GM18520 (cell line): ENCODE results near the gene C8B.

ENCODE experiments used
- ATAC-seq: cut with Tn5 transposase; IDR thresholded peaks from one replicate; pipeline ENCODE4 v1.9.1; 2021; ENCODE audit not compliant: unreplicated experiment

Gene C8B

GRCh38 chr1:56934430-56935060 is 31.3 kb downstream of the C8B start:
- no peak for ATAC-seq

DNA sequence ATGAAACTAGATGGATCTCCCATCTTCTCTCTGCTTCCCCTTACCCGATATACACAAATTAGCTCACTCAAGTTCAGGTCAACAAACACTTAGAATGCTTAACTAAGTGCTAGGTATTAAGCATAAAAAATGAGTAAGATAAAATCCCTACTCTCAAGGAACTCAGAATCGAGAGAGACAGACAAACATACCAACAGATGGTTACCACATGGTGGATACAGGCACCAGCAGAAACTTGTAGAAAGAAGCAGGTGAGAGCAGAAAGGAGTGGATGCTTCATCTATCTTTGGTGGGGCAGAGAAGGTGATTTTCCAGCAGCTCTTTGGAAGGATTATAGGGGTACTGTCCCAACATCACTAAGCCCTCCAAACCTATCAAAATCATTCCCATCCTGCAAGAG is 32.2 kb downstream of the C8B start:
- no peak for ATAC-seq

GRCh38 chr1:56933161-56933560 is 32.7 kb downstream of the C8B start:
- no peak for ATAC-seq

GRCh38 chr1:56931686-56932085 is 34.1 kb downstream of the C8B start:
- no peak for ATAC-seq

- no peak for ATAC-seq
Measured at GRCh38 chr1:56931211-56931610, 34.6 kb downstream of the C8B start.

- no peak for ATAC-seq
Measured at GRCh38 chr1:56929492-56929891, 36.3 kb downstream of the C8B start.

DNA sequence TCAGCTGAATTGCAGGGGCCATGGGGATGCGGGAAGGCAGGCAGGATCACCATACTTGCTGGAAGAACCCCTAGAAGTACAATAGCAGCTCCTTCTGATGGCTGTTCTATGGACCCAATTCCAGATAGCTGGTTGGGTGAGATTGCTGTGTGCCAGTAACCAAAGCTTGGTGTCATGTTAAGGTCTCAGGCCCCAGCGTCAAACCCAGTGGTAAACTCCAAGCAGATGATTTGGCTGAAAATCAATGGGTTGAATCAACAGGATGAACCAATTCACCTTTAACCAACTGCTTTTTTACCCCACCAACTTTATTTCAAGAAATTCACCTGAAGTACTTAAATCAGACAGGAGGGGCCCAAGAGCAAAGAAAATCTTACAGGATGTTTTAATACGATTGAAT is 37.8 kb downstream of the C8B start:
- ATAC-seq = no peak

DNA sequence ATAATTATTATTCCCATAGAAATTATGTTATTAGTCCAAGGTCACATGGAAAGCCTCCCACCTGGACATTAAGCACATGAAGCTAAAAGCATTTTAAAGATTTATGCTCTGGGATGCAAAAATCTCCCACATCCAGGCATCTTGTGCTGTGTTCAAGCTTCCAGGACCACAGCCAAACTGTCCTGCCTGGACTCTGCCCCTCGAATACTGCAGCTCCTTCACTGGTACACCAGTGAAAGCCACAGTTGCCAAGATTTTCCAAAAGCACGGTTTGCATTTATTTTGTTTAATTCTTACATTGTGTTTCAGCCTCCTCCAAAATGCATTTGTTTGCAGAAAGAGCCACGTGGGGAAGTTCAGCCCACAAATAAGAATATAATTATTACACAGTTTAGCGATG is 38.6 kb downstream of the C8B start:
- ATAC-seq = no peak

DNA sequence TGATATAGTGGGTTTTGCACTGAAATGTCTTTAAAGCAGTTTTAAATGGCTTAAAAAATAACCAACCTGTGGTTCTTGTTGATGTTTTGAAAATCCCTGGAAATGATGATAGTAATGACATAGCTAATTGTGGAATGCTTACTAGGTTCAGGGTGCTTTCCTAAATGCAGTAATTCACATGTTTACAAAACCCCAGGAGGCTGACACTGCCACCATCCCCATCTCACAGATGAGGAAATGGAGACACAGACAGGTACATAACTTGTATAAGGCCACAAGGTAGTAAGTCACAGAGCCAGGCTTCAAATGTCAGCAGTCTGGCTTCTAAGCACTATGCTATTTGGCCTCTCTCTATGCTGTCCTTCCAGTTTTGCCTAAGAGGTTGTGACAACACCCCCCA is 40.6 kb downstream of the C8B start:
- no peak for ATAC-seq

DNA sequence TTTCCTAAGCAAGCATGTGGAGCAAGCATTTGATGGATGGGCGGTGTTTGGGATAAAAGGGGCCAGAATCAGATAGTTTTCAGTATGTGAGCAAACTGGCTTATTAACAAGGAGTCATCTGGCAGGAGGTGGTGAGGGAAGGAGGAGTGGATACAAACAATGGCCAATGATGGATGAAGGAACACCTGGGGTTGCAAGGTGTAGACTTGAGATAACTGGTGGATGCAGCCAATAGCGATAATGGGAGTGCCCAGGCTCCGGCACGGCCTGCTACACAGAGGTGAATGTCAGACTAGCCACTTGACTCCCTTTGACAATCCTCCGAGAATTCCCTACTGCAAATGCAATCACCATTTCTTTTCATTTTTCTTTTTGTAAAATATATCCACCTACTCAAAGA is 41.7 kb downstream of the C8B start:
- no peak for ATAC-seq

- ATAC-seq = no peak
Measured at GRCh38 chr1:56923201-56923600, 42.6 kb downstream of the C8B start.

DNA sequence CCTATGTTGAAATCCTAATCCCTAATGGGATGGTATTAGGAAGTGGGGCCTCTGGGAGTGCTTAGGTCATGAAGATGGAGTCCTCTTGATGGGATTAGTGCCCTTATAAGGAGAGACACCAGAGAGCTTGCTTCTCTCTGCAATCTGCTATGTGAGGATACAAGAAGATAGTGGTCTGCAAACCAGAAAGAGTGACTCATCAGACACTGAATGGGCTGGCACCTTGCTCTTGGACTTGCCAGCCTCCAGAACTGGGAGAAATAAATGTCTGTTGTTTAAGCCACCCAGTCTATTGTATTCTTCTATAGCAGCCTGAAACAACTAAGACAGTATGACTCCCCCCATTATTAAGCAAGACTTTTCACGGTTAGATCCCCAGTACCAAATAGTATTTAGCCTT is 43.3 kb downstream of the C8B start:
- no peak for ATAC-seq

- no peak for ATAC-seq
Measured at GRCh38 chr1:56922070-56922469, 43.7 kb downstream of the C8B start.

GRCh38 chr1:56921479-56921878 is 44.3 kb downstream of the C8B start:
- ATAC-seq = no peak

- ATAC-seq = no peak
Measured at GRCh38 chr1:56920591-56921001, 45.2 kb downstream of the C8B start.

GRCh38 chr1:56917356-56917755 is 48.5 kb downstream of the C8B start:
- no peak for ATAC-seq

DNA sequence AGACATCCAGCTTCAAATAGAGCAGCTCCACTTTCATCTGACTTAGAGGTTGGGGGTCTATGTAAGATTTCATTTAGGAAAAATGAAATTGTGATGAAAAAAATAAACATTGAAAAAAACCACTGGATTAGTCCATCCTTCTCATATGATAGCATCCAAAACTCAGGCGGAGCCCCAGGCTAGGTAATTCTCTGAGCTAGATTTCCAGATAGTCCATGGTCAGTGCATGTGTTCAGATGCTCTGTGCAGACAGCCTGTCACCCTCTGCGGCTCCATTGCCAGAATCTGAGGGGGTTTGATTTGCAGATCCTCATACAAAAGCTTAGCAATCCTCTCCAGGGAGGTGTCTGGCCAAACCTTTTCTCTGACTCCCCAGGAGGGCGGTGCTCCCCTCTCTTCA is 49.2 kb downstream of the C8B start:
- no peak for ATAC-seq

- no peak for ATAC-seq
Measured at GRCh38 chr1:56915960-56916359, 49.9 kb downstream of the C8B start.

GRCh38 chr1:56912325-56912724 is 53.5 kb downstream of the C8B start:
- no peak for ATAC-seq

DNA sequence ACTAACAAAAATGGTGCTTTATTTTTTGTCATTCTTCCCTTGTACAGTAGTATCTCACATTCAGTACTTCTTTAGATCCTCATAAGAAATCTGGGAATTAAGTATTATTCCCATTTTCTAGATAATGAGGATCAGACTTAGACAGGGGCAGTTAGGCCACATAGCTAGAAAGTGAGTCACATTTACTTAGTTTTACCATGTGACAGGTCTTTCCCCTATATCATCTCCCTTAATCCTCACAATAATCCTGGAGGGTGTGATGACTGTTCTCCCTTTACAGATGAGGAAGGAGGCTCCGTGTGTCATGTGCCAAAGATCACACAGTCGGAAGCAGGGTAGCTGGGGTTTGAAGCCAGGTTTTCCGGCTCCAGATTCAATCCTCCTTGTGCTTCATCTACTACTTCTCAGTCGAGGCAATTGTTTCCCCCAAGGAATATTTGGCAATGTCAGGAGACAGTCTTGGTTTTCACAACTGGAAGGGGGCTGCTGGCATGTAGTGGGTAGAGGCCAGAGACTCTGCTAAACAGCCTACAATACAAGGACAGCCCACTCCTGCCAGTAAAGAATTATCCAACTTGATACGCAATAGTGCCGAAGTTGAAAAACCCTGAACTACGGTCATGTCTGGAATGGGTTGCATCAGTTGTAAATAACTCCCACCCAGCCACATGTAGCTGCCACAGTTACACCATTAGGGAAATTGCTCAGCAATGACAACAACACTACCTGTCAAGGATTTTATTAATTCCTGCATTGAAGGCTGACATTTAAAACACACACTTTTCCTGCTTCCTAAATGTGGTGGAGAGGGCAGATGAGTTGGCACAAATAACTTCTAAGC is 54.5 kb downstream of the C8B start:
- no peak for ATAC-seq

DNA sequence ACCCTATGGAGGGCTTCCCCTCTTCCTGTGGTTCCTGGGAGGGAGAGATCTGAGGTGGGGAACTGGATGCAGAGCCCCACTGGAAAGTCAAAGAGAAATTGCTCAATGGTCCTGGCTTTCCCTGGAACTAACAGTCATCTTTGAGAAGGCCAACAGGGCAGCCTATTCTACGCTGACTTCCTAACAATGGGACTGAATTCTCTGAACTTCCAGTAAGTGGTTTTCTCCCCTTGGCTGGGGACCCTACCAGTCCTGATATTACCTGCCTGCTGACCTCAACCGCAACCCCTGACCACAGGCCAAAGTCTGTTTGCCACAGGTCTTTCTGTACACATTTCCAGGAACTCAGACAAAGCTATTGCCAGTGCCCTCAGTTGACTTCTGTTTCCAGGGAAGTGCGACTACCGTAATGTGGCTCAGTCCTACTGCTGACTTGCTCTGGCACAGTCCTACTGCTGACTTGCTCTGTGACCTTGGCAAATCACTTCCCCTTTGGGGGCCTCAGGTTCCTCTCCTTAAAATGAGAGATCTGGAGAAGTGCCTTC is 55.3 kb downstream of the C8B start:
- no peak for ATAC-seq

DNA sequence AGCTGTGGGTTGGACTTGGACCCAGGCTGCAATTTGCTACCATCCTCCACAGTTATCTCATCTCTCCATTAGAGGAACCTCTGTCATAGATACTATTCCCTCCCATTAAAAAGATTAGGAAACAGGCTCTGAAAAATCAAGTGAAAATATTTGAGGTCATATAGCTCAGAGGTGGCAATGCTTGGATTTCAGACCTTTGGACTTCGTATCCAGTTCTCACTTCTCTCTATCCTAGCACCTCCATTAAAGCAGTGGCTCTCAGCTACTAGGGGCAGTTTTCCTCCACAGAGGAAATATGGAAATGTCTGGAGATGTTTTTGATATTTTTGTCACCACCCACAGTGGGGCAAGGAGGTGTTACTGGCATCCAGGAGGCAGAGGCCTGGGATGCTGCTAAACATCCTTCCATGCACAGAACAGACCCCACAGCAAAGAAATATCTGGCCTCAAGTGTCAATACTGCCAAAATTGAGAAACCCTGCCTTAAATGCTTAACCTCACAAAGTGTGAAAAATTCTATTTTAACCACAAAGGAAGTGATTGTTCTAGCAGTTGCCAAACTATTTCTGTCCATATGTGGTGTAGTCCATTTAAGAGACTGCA is 57.1 kb downstream of the C8B start:
- ATAC-seq = no peak
